Epithelial cell of esophagus (primary cell): Measurements from ENCODE around the gene TJAP1.
A peak's percentile ranks its signal among the peaks of the same experiment; 100 is the strongest.

Experiments used
- DNase-seq: peaks from one replicate; pipeline ENCODE4 v3.0.0; 2010; ENCODE audit warnings: low read depth
- H3K4me3 ChIP-seq: 2 replicates; pipeline ENCODE4 v1.5.1; 2011; ENCODE audit warnings: mild to moderate bottlenecking, low read length, control low read depth
- TF ChIP-seq, protein P1 (sequence below): IDR thresholded peaks from 2 replicates; pipeline ENCODE4 v1.5.1; 2011; ENCODE audit warnings: low read depth, mild to moderate bottlenecking, low read length, control low read depth, inconsistent platforms; ENCODE audit not compliant: insufficient read depth; ENCODE audit errors: missing control alignments

Gene TJAP1

DNA sequence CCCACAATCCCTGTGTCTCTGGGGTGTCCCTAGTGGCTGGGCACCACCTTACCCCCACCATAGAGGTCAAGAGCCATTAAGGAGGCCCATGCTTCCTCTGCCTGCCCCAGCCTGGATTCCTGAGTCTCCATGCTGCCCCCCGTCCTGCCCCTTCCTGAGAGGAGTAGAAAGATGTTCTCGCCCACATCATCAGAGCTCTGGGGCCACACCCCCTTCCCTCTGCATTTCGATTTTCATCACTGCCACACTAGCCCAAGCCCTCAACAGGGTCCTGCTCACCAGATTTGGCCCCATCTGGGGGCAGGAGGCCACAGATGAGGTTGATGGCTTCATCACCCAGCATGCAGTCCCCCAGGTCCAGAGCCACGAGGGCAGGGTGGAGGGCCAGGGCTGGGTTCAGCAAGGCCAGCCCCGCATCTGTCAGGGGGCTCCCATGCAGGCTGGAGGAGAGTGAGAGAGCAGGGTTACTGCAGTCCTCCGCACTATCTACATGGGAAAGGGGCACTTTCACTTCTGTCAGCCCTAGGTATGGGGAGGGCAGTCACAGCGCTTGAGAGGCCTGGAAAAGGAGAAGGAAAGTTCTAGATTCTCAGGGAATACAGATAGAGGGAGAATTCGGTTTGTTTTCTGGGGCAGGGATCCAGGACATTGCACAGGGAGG is 31.2 kb downstream of the TJAP1 start:
- no peak overlapping the region for H3K4me3 ChIP-seq
- DNase-seq, result no peak
- TF ChIP-seq, protein P1, sequence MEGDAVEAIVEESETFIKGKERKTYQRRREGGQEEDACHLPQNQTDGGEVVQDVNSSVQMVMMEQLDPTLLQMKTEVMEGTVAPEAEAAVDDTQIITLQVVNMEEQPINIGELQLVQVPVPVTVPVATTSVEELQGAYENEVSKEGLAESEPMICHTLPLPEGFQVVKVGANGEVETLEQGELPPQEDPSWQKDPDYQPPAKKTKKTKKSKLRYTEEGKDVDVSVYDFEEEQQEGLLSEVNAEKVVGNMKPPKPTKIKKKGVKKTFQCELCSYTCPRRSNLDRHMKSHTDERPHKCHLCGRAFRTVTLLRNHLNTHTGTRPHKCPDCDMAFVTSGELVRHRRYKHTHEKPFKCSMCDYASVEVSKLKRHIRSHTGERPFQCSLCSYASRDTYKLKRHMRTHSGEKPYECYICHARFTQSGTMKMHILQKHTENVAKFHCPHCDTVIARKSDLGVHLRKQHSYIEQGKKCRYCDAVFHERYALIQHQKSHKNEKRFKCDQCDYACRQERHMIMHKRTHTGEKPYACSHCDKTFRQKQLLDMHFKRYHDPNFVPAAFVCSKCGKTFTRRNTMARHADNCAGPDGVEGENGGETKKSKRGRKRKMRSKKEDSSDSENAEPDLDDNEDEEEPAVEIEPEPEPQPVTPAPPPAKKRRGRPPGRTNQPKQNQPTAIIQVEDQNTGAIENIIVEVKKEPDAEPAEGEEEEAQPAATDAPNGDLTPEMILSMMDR, result no peak

DNA sequence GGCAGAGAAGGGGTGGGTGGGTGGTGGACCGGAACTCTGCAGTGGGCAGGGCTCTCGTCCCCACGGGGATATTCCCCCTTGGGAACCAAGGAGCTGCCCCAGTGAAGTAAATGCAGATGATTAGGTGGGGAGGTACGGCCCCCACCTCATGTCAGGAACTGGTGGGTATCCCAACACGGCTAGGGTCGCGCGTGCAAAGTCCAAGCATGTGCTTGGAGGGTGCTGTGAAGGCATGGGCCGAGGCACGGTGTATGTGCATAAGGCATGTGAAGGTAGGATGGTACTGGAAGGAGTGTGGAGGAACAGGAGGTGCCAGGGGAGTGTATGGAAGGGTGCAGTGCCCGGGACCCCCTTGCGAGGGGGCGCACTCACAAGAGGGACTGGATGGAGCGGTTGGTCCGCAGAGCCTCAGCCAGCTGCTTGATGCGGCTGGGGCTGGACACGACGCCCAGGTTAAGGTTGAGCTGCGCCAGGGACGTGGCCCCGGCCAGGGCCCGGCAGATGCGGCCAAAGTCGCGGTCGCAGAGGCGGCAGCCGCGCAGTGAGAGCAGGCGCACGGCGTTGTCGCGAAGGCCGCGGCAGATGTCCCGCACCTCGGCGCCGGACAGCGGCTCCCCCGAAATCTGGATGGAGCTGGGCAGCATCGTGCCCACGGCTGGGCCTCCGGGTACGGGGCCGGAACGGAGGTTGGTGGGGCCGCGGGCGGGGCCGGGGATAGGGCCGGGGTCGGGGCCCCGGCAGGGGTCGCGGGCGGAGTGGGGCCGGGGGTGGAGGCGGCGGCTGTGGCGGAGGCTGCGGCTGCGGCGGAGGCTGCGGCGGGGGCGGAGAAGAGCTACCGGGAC is 32.0 kb downstream of the TJAP1 start:
- H3K4me3 ChIP-seq, result peak overlapping the region; percentile 14
- TF ChIP-seq, protein P1, result no peak
- DNase-seq, result no peak

DNA sequence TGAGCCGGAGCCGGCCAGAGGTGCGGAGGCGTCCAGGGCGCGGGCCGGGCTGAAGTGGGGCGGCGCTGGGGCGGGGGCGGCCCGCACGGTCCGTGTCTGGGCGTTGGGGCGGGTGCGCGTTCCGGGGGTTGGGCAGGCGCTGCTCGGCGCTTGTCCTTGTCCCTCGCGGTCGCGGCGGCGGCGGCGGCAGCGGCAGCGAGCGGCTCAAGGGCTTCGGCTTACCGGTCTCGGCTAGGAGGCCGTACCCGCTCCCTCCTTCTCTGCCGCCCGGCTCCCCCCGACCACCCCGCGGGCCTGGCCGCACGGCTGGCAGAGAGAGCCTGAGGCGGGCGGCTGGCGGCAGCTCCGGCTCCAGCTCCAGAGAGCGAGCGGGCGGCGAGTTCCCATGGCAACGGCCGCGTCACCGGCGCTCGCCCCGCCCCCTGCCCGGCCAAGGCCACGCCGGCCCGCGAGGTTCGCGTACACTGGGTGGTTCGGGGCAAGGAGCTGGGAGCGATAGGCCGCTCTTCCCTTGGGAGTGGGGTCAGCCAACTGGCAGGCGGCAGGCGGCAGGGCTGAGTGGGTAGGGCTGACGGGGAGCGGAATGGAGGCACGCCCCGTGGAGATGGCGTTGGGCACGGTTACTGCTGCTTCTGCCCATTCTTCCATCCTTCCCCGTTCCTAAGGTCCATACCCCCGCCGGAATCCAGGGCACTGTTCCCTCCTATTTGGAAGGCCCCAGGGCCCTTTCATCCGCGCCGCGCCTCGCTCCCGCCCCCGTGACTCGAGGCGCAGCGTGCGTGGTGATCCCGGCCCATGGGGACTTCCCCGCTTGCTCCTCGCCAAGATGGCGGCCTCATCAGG is 32.8 kb downstream of the TJAP1 start, which contains the start of gene LRRC73:
LRRC73 (minus strand) TSS at position 363 of the 843 bp plus-strand sequence. CDS start 561 bp downstream, outside the sequence.
- peak; percentile 78 for DNase-seq
- H3K4me3 ChIP-seq, result peak within 1 kb of the TSS; percentile 53
- TF ChIP-seq, protein P1, result no peak

DNA sequence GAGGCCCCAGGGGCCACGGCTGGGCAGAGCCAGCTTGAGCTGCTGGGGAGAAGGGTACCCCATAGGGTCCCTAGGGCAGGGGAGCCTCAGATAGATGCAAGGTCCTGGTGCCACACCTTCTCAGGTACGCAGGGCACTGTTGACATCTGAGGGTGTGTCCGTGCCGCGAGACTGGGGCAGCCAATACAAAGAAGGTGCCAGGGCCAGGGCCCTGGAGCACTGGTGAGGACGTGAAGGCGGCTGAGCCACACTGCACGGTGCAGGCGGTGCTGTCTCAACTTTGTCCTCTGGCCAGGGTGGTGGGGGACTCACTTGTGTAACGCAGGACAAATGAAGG is 33.4 kb downstream of the TJAP1 start:
- no peak for DNase-seq
- H3K4me3 ChIP-seq, result peak overlapping the region; percentile 53
- TF ChIP-seq, protein P1, result no peak

DNA sequence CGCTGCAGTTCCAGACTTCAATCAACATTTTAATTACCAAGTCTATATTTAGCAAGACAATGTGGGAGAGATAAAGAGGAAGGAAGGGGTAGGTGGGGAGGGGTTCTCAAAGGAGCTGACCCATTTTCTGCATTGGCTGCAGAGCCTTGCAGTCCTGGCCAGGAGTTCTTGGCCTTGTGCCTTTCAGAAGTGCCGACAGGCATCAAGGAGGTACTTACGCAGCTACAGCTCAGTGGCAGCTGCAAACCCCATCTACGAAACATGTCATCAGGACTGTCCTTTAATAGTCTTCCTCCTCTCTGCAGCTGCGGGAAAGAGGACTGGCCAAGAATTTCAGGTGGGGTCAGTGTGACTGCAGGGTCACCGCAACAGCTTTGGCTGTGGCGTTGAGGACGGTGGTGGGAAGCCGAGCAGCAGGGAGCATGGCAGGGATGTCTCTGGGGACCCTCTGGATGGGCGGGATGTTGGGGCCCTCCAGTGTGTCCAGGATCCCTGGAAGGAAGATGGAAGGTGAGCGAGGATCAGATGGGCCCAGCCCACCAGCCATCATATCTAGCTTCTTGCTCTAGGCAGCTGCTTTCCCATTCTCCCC is 34.5 kb downstream of the TJAP1 start:
- DNase-seq, result no peak
- H3K4me3 ChIP-seq, result no peak overlapping the region
- TF ChIP-seq, protein P1, result no peak

DNA sequence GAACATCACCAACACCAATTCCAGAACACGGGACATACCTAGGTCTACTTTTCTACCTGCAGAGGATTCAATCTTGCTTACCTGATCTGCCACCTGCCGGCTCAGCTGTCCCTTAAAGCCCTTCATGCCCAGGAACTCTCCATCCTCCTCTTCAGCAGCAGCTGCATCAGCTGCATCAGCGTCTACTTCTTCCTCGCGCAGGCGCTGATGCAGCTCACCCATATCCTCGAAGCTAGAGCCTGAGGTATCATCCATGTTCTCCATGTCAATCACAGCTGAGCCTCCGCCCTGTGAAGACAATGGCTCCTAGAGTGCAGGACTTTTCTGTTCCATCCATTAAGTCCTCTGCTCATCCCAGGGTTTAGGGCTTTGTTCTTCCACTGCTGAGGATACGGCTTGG is 38.4 kb downstream of the TJAP1 start:
- peak overlapping the region; percentile 98 for H3K4me3 ChIP-seq
- no peak for DNase-seq
- TF ChIP-seq, protein P1, result no peak
